ENCODE data around the gene GORAB. TPM values are rescaled to one million over a fixed set of nuclear protein-coding genes. Genes with fewer than 3 reads are reported as not detected.

GORAB gene
- total and polyA plus RNA-seq, 2 of the 13 experiments (the other 11 are each of a cell fraction or from before 2014, with no cell fraction given): 6.6 to 9.2 TPM

DNA sequence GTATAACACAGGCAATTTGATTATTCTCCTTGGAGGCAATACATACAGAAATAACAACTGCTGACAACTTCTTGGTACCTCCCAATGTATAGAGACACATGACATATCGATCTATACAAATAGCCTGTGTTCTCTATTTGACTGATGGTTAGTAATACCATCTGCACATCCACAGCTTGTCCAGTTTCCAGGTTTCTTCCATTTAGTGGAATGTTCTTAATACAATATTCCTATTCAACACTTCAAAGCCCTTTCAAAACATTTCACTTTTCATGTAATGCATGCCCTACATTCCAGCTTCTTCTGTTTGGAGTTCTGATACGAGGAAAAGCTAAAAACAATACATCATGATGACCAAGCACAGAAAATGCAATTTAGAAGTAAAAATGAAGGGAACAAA lies 37.0 kb upstream of the GORAB start:
- Histone ChIP-seq H3K27me3 (ENCODE audit: control insufficient read depth in 1 of 2, insufficient read depth in 2 of 2, low read length in 2 of 2) (no peaks in the 10 kb centered on the region), H2AFZ (ENCODE audit: low read length) (no peak overlapping the region), H3K9ac (ENCODE audit: insufficient read depth, low read depth, low read length) (no peak overlapping the region), H3K27ac (ENCODE audit: extremely low read length, insufficient read depth, low read length) (no peak overlapping the region), H3K4me1 (ENCODE audit: insufficient read depth, low read length) (no peaks in the 10 kb centered on the region), H3K79me2 (ENCODE audit: insufficient read depth, low read length) (no peaks in the 10 kb centered on the region), H3K4me3 (replicated peaks in 1 of 3; ENCODE audit: insufficient read depth in 1 of 3, low read depth in 2 of 3, low read length in 3 of 3) (no peak overlapping the region), H3K4me2 (ENCODE audit: low read depth, low read length) (no peak overlapping the region), H3K9me3 (ENCODE audit: low read length) (no peaks in the 10 kb centered on the region), H4K20me1 (ENCODE audit: insufficient read depth, low read length) (no peaks in the 10 kb centered on the region), H3K36me3 (replicated peaks in 1 of 2; ENCODE audit: control insufficient read depth in 1 of 2, insufficient read depth in 2 of 2, low read length in 2 of 2) (no peaks in the 10 kb centered on the region)
- 0% methylated on average over 2 of the region's 2 CpGs for WGBS (ENCODE audit: low lambda C conversion rate)
- FAIRE-seq (no peak), ATAC-seq (no peak), DNase-seq (ENCODE audit: low spot score) (peak; percentile 5)
- no peak for TF ChIP-seq SSRP1 (CRISPR knock-in tag; IDR thresholded peaks at IDR 0.05)
- no peak for TF ChIP-seq SATB2 (CRISPR knock-in tag; IDR thresholded peaks at IDR 0.05)
- TF ChIP-seq RCOR2 (CRISPR knock-in tag; IDR thresholded peaks at IDR 0.05): no peak
- no peak for TF ChIP-seq ZNF44 (CRISPR knock-in tag; IDR thresholded peaks at IDR 0.05)
- no peak for TF ChIP-seq CCDC6 (CRISPR knock-in tag; IDR thresholded peaks at IDR 0.05)
- TF ChIP-seq RBFOX2 (IDR thresholded peaks at IDR 0.05; ENCODE audit: low read depth, low read length): no peak
- TF ChIP-seq MLLT10 (CRISPR knock-in tag; IDR thresholded peaks at IDR 0.05): no peak
- no peak for TF ChIP-seq MTA1 (CRISPR knock-in tag; IDR thresholded peaks at IDR 0.05; ENCODE audit: borderline replicate concordance)
- no TSS peak for BruUV-seq (replicated peaks)
- ChIA-PET POLR2A (no interaction called here), CTCF (ENCODE audit: low intra/inter-chr PET ratio, low total read pairs) (no interaction called here)
- in situ Hi-C loops (cut with HindIII; ENCODE audit: extremely low pct_ligation_motif_present, low pct_unique_long_range_greater_than_20kb): no loop called here
- intact Hi-C loops (cut with micrococcal nuclease; ENCODE audit: unreplicated experiment): no loop called here

DNA sequence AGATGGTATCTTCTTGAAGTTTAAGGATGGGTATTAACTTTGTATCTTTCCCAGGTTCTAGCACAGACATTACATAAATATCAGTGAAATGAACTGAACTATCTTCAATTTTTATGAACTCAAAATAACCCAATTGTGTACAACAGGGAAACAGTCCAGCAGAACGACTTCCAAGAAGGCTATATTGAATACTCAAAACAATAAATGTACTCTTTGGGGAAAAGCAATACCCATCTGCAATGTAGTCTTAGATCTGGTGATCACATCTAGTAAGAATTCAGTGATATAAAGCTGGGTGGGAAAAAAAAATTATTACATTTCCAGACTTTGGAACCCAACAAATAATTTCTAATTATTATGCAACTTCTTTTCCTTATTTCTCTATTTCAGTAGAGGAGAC lies 33.1 kb upstream of the GORAB start:
- ATAC-seq (no peak), FAIRE-seq (no peak), DNase-seq (ENCODE audit: low spot score) (no peak)
- Histone ChIP-seq H3K36me3 (replicated peaks in 1 of 2; ENCODE audit: control insufficient read depth in 1 of 2, insufficient read depth in 2 of 2, low read length in 2 of 2) (no peaks in the 10 kb centered on the region), H3K4me2 (ENCODE audit: low read depth, low read length) (no peak overlapping the region), H2AFZ (ENCODE audit: low read length) (no peak overlapping the region), H3K27me3 (ENCODE audit: control insufficient read depth in 1 of 2, insufficient read depth in 2 of 2, low read length in 2 of 2) (no peaks in the 10 kb centered on the region), H3K79me2 (ENCODE audit: insufficient read depth, low read length) (no peaks in the 10 kb centered on the region), H3K27ac (ENCODE audit: extremely low read length, insufficient read depth, low read length) (no peak overlapping the region), H4K20me1 (ENCODE audit: insufficient read depth, low read length) (no peaks in the 10 kb centered on the region), H3K9me3 (ENCODE audit: low read length) (no peaks in the 10 kb centered on the region), H3K4me3 (replicated peaks in 1 of 3; ENCODE audit: insufficient read depth in 1 of 3, low read depth in 2 of 3, low read length in 3 of 3) (no peak overlapping the region), H3K4me1 (ENCODE audit: insufficient read depth, low read length) (no peaks in the 10 kb centered on the region), H3K9ac (ENCODE audit: insufficient read depth, low read depth, low read length) (no peak overlapping the region)
- no TSS peak for BruUV-seq (replicated peaks)
- intact Hi-C loops (cut with micrococcal nuclease; ENCODE audit: unreplicated experiment) (no loop called here), in situ Hi-C loops (cut with HindIII; ENCODE audit: extremely low pct_ligation_motif_present, low pct_unique_long_range_greater_than_20kb) (no loop called here)
- POLR2A ChIA-PET: no interaction called here
- WGBS (ENCODE audit: low lambda C conversion rate): 0% methylated on average over 1 of the region's 1 CpG
- CTCF ChIA-PET (ENCODE audit: low intra/inter-chr PET ratio, low total read pairs): no interaction called here
- TF ChIP-seq FOXA1 (IDR thresholded peaks at IDR 0.05): no peak
- TF ChIP-seq FOXA1 (CRISPR knock-in tag; IDR thresholded peaks at IDR 0.05): no peak
- TF ChIP-seq, protein P1, sequence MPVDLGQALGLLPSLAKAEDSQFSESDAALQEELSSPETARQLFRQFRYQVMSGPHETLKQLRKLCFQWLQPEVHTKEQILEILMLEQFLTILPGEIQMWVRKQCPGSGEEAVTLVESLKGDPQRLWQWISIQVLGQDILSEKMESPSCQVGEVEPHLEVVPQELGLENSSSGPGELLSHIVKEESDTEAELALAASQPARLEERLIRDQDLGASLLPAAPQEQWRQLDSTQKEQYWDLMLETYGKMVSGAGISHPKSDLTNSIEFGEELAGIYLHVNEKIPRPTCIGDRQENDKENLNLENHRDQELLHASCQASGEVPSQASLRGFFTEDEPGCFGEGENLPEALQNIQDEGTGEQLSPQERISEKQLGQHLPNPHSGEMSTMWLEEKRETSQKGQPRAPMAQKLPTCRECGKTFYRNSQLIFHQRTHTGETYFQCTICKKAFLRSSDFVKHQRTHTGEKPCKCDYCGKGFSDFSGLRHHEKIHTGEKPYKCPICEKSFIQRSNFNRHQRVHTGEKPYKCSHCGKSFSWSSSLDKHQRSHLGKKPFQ (CRISPR knock-in tag; IDR thresholded peaks at IDR 0.05; ENCODE audit: insufficient replicate concordance): no peak
- TF ChIP-seq ZNF407 (CRISPR knock-in tag; IDR thresholded peaks at IDR 0.05; ENCODE audit: not compliant biosample characterization): no peak

Data from HepG2 (cell line).